ENCODE data around the gene SLC25A21. TPM values are rescaled to one million over a fixed set of nuclear protein-coding genes. Genes with fewer than 3 reads are reported as not detected.

SLC25A21 gene
- total and polyA plus RNA-seq, 10 of the 15 experiments (the other 5 are each of a cell fraction or from before 2014, with no cell fraction given), result 0.06 to 0.72 (median 0.17) TPM; not detected in 3

- no peak for TF ChIP-seq PAX8 (IDR thresholded peaks at IDR 0.05)
- TF ChIP-seq RAD21 (IDR thresholded peaks at IDR 0.05; ENCODE audit: insufficient read depth, low read depth, low read length), result no peak
- no peak for TF ChIP-seq NFXL1 (IDR thresholded peaks at IDR 0.05; ENCODE audit: borderline replicate concordance)
- TF ChIP-seq LARP7 (IDR thresholded peaks at IDR 0.05), result no peak
- TF ChIP-seq KLF5 (IDR thresholded peaks at IDR 0.05; ENCODE audit: partially characterized antibody), result no peak
- TF ChIP-seq SMARCA5 (IDR thresholded peaks at IDR 0.05), result no peak
- TF ChIP-seq PRDM15 (CRISPR knock-in tag; IDR thresholded peaks at IDR 0.05), result no peak
- TF ChIP-seq NFYA (IDR thresholded peaks at IDR 0.05; ENCODE audit: borderline replicate concordance, low read depth, low read length), result no peak
- TF ChIP-seq ZNF207 (IDR thresholded peaks at IDR 0.05; ENCODE audit: borderline replicate concordance), result no peak
- TF ChIP-seq E2F8 (IDR thresholded peaks at IDR 0.05; ENCODE audit: low read depth, partially characterized antibody), result no peak
- no peak for TF ChIP-seq PML (IDR thresholded peaks at IDR 0.05; ENCODE audit: low read length)
- TF ChIP-seq SREBF1 (IDR thresholded peaks at IDR 0.05; ENCODE audit: low read length), result no peak
- TF ChIP-seq FOS (IDR thresholded peaks at IDR 0.05; ENCODE audit: borderline replicate concordance, extremely low read depth, insufficient read length), result no peak
- CTCF ChIA-PET, result interaction anchor here (0.6 kb wide), 1 partner anchor 60 kb away, joined by 3 read pairs; no protein-coding TSS in a partner anchor
- no peak overlapping the region for H2AFZ ChIP-seq (ENCODE audit: control insufficient read depth, low read depth, low read length)
- H3K4me2 ChIP-seq (ENCODE audit: control insufficient read depth, insufficient read depth), result no peak overlapping the region
- intact Hi-C loops (cut with micrococcal nuclease; ENCODE audit: unreplicated experiment) (no loop called here), in situ Hi-C loops (cut with MboI) (no loop called here)
- peaks cover 11% of the 10 kb centered on the region for H3K4me1 ChIP-seq (ENCODE audit: control insufficient read depth, insufficient read depth, low read length)
- H3K79me2 ChIP-seq (ENCODE audit: control insufficient read depth, insufficient read depth, low read length), result no peaks in the 10 kb centered on the region
- no peaks in the 10 kb centered on the region; the same call in 2 of the 3 replicates for H3K9me3 ChIP-seq (replicated peaks; ENCODE audit: control insufficient read depth, insufficient read depth, low read length)
- FAIRE-seq (no peak), ATAC-seq (no peak), DNase-seq (ENCODE audit: low read depth, low spot score) (no peak)
- no peak overlapping the region for H3K4me3 ChIP-seq
- H3K9ac ChIP-seq (ENCODE audit: control insufficient read depth, insufficient read depth, low read length), result no peak overlapping the region
- SMC1A ChIA-PET (ENCODE audit: uncharacterized antibody, unreplicated experiment), result no interaction called here
- no peaks in the 10 kb centered on the region for H4K20me1 ChIP-seq (ENCODE audit: control insufficient read depth, insufficient read depth)
- no peaks in the 10 kb centered on the region for H3K36me3 ChIP-seq (ENCODE audit: control insufficient read depth in 2 of 2, insufficient read depth in 2 of 2, low read length in 1 of 2)
- POLR2A ChIA-PET, result no interaction called here
- no TSS peak for BruUV-seq (replicated peaks)
- H3K27me3 ChIP-seq (replicated peaks in 1 of 2; ENCODE audit: control insufficient read depth in 2 of 2, insufficient read depth in 2 of 2, low read length in 1 of 2), result no peaks in the 10 kb centered on the region
- H3K27ac ChIP-seq (ENCODE audit: control insufficient read depth, insufficient read depth), result no peak overlapping the region
- 0% methylated on average over 1 of the region's 1 CpG for WGBS (ENCODE audit: insufficient coverage, insufficient replicate concordance, low lambda C conversion rate, missing lambda C conversion rate)
- RAD21 ChIA-PET (ENCODE audit: unreplicated experiment), result no interaction called here
Observed at GRCh38 chr14:36869125-36869524, 303.3 kb downstream of the SLC25A21 start.

Measured in GM12878 (cell line).